A549 (cell line): ENCODE data around the gene LBHD2. TPM values are rescaled to one million over a fixed set of nuclear protein-coding genes. Genes with fewer than 3 reads are reported as not detected.

Experiments used
- CBX2 ChIP-seq: fragments of 200-600 bp; sonication (generic); IDR thresholded peaks from 2 replicates; pipeline ENCODE4 v1.6.1; 2016; ENCODE audit warnings: low read depth, mild to moderate bottlenecking, borderline replicate concordance
- CBX8 ChIP-seq: fragments of 200-600 bp; sonication (generic); IDR thresholded peaks from 2 replicates; pipeline ENCODE4 v1.6.1; 2016
- CEBPB ChIP-seq, 2 experiments: fragments of >200 bp in 1 of 2; sonication (Bioruptor Twin) in 1 of 2; formaldehyde crosslinking in 1 of 2; IDR thresholded peaks; 2 replicates each; pipeline ENCODE4 v1.6.1; 2012 to 2016
- CHD2 ChIP-seq: fragments of 150-350 bp; IDR thresholded peaks from 2 replicates; pipeline ENCODE4 v1.6.1; 2014; ENCODE audit warnings: low read length; ENCODE audit not compliant: partially characterized antibody
- EHF ChIP-seq: fragments of 250-450 bp; sonication (Bioruptor Pico); IDR thresholded peaks from 2 replicates; pipeline ENCODE4 v1.5.0; 2020; ENCODE audit warnings: mild to moderate bottlenecking
- EP300 ChIP-seq, 2 experiments: fragments of >200 bp; sonication (Bioruptor Twin); formaldehyde crosslinking; IDR thresholded peaks; 2 replicates in 1 of 2; 3 replicates in 1 of 2; pipeline ENCODE4 v1.6.1; 2016 to 2017
- ESRRA ChIP-seq: fragments of 150-350 bp; IDR thresholded peaks from 2 replicates; pipeline ENCODE4 v1.6.1; 2014; ENCODE audit warnings: mild to moderate bottlenecking, low read length, borderline replicate concordance
- FOXS1 ChIP-seq: fragments of 250-450 bp; sonication (Bioruptor Pico); IDR thresholded peaks from 2 replicates; pipeline ENCODE4 v1.5.0; 2020; ENCODE audit warnings: mild to moderate bottlenecking, moderate library complexity
- HDAC2 ChIP-seq: fragments of 200-600 bp; sonication (generic); IDR thresholded peaks from 2 replicates; pipeline ENCODE4 v1.6.1; 2016
- MYC ChIP-seq: IDR thresholded peaks from 2 replicates; pipeline ENCODE4 v1.6.1; 2012; ENCODE audit warnings: mild to moderate bottlenecking, inconsistent platforms, low read length, improper control_type of control experiment, borderline replicate concordance
- NPAS2 ChIP-seq: fragments of 250-450 bp; sonication (Bioruptor Pico); IDR thresholded peaks from 2 replicates; pipeline ENCODE4 v1.8.0; 2022; ENCODE audit warnings: mild to moderate bottlenecking, moderate library complexity, borderline replicate concordance
- PHF8 ChIP-seq: fragments of 200-600 bp; sonication (generic); IDR thresholded peaks from 2 replicates; pipeline ENCODE4 v1.6.1; 2016; ENCODE audit warnings: low read depth, mild to moderate bottlenecking, antibody characterized with exemption, moderate library complexity, borderline replicate concordance
- POLR2AphosphoS2 ChIP-seq: conservative IDR thresholded peaks from 2 replicates; pipeline ENCODE4 v1.6.1; 2012; ENCODE audit warnings: low read length, improper control_type of control experiment, inconsistent platforms
- RFX5 ChIP-seq: fragments of 450-650 bp; IDR thresholded peaks from 2 replicates; pipeline ENCODE4 v1.7.1; 2014; ENCODE audit warnings: antibody characterized with exemption, mild to moderate bottlenecking, moderate library complexity
- SMC3 ChIP-seq: fragments of >200 bp; sonication (Bioruptor Twin); formaldehyde crosslinking; IDR thresholded peaks from 3 replicates; pipeline ENCODE4 v1.6.1; 2018; ENCODE audit warnings: inconsistent platforms
- SREBF2 ChIP-seq: fragments of 450-650 bp; IDR thresholded peaks from 2 replicates; pipeline ENCODE4 v1.6.1; 2014; ENCODE audit warnings: mild to moderate bottlenecking, moderate library complexity
- ZSCAN20 ChIP-seq: fragments of 250-450 bp; sonication (Bioruptor Pico); IDR thresholded peaks from 2 replicates; pipeline ENCODE4 v1.8.0; 2022; ENCODE audit warnings: mild to moderate bottlenecking, moderate library complexity
- polyA plus RNA-seq, 4 experiments: library from polyadenylated mRNA; depleted of rRNA in 3 of 4; stranded (reverse); fragments of >200 nt; fragmentation: RNase III in 1 of 4; extraction: RNeasy Plus Mini Kit Qiagen cat#74134 plus additional on column Dnase treatment in 1 of 4; gene quantifications; 2 replicates in 3 of 4; 3 replicates in 1 of 4; pipeline ENCODE4 v1.2.3, GENCODE V29; 2011 to 2017
- TF ChIP-seq, protein P1 (sequence below): fragments of 200-600 bp; sonication (generic); IDR thresholded peaks from 2 replicates; pipeline ENCODE4 v1.6.1; 2016; ENCODE audit warnings: antibody characterized with exemption, mild to moderate bottlenecking, moderate library complexity
- TF ChIP-seq, protein P2 (sequence below): fragments of 250-450 bp; sonication (Bioruptor Pico); IDR thresholded peaks from 2 replicates; pipeline ENCODE4 v1.5.0; 2020; ENCODE audit warnings: low read depth, mild to moderate bottlenecking, moderate library complexity
- TF ChIP-seq, protein P3 (sequence below): IDR thresholded peaks from 2 replicates; pipeline ENCODE4 v1.6.1; 2012; ENCODE audit warnings: low read depth, borderline replicate concordance
- TF ChIP-seq, protein P4 (sequence below): IDR thresholded peaks from 2 replicates; pipeline ENCODE4 v1.6.1; 2012
- TF ChIP-seq, protein P5 (sequence below): fragments of >200 bp; sonication (Bioruptor Twin); formaldehyde crosslinking; IDR thresholded peaks from 2 replicates; pipeline ENCODE4 v1.6.1; 2016
- TF ChIP-seq, protein P6 (sequence below): IDR thresholded peaks from 2 replicates; pipeline ENCODE4 v1.6.1; 2012

Gene LBHD2
- polyA plus RNA-seq, 2 of the 4 experiments (the other 2 are of a cell fraction): not detected

DNA sequence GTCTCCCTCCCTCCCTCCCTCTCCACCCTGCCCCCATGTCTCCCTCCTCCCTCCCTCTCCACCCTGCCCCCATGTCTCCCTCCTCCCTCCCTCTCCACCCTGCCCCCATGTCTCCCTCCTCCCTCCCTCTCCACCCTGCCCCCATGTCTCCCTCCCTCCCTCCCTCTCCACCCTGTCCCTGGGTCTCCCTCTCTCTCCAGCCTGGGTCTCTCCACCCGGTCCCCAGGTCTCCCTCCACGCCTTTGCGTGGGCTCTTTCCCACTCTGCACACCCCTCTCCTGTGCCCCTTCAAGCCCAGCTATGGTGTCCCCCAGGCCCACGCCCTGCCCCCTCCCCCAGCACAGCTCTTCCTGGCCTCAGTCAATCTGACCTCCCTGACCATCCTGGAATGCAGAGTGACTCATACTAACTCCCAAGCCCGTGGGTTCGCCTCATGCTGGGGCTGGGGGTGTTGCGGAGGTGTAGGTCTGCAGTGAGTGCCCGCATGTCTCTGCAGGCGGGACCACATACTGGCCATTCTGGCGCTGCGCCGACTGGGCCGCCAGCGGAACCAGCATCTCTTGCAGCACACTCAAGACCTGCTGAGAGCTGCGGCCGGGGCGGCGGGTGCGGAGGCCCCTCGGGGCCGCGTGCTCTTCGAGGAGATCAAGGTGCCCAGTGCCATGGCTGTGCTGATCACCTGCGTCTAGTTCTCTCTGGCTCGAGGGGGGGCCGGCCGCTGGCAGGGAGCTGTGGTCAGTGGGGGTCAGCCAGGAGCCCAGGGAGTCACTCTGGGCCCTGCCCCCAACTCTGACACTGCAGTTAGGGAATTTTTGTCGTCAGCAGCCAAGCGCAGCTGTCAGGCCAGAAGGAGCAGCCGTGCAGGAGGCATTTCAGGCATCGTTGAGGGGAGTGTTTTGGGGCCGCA is 25.8 kb downstream of the LBHD2 start (continued):
- TF ChIP-seq EP300 (IDR thresholded peaks at IDR 0.05) (peak; percentile 17 to 56; a peak in 2 of 5 replicates), ESRRA (no peak), HDAC2 (no peak), RFX5 (no peak), CBX2 (no peak), PHF8 (no peak), CEBPB (IDR thresholded peaks at IDR 0.05) (peak in 1 of 2 experiments; percentile 17; a peak in 1 of 4 replicates), SMC3 (no peak), POLR2AphosphoS2 (no peak), CHD2 (peak; percentile 20), CBX8 (no peak), MYC (0 out of 2 replicates have a peak, but pooled peaks have one; percentile 27), EHF (CRISPR knock-in tag) (no peak; the same call in 1 of the 2 replicates), NPAS2 (CRISPR knock-in tag) (no peak; the same call in 1 of the 2 replicates), SREBF2 (no peak), FOXS1 (CRISPR knock-in tag) (no peak), ZSCAN20 (CRISPR knock-in tag) (0 out of 2 replicates have a peak, but pooled peaks have one; percentile 21)
- TF ChIP-seq, protein P1, sequence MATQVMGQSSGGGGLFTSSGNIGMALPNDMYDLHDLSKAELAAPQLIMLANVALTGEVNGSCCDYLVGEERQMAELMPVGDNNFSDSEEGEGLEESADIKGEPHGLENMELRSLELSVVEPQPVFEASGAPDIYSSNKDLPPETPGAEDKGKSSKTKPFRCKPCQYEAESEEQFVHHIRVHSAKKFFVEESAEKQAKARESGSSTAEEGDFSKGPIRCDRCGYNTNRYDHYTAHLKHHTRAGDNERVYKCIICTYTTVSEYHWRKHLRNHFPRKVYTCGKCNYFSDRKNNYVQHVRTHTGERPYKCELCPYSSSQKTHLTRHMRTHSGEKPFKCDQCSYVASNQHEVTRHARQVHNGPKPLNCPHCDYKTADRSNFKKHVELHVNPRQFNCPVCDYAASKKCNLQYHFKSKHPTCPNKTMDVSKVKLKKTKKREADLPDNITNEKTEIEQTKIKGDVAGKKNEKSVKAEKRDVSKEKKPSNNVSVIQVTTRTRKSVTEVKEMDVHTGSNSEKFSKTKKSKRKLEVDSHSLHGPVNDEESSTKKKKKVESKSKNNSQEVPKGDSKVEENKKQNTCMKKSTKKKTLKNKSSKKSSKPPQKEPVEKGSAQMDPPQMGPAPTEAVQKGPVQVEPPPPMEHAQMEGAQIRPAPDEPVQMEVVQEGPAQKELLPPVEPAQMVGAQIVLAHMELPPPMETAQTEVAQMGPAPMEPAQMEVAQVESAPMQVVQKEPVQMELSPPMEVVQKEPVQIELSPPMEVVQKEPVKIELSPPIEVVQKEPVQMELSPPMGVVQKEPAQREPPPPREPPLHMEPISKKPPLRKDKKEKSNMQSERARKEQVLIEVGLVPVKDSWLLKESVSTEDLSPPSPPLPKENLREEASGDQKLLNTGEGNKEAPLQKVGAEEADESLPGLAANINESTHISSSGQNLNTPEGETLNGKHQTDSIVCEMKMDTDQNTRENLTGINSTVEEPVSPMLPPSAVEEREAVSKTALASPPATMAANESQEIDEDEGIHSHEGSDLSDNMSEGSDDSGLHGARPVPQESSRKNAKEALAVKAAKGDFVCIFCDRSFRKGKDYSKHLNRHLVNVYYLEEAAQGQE: no peak
- TF ChIP-seq, protein P2, sequence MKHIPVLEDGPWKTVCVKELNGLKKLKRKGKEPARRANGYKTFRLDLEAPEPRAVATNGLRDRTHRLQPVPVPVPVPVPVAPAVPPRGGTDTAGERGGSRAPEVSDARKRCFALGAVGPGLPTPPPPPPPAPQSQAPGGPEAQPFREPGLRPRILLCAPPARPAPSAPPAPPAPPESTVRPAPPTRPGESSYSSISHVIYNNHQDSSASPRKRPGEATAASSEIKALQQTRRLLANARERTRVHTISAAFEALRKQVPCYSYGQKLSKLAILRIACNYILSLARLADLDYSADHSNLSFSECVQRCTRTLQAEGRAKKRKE (CRISPR knock-in tag): peak; percentile 84
- TF ChIP-seq, protein P3, sequence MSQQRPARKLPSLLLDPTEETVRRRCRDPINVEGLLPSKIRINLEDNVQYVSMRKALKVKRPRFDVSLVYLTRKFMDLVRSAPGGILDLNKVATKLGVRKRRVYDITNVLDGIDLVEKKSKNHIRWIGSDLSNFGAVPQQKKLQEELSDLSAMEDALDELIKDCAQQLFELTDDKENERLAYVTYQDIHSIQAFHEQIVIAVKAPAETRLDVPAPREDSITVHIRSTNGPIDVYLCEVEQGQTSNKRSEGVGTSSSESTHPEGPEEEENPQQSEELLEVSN: peak; percentile 74; the same call in 1 of the 2 replicates
- TF ChIP-seq, protein P4, sequence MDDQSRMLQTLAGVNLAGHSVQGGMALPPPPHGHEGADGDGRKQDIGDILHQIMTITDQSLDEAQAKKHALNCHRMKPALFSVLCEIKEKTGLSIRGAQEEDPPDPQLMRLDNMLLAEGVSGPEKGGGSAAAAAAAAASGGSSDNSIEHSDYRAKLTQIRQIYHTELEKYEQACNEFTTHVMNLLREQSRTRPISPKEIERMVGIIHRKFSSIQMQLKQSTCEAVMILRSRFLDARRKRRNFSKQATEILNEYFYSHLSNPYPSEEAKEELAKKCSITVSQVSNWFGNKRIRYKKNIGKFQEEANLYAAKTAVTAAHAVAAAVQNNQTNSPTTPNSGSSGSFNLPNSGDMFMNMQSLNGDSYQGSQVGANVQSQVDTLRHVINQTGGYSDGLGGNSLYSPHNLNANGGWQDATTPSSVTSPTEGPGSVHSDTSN: peak; percentile 57; the same call in 1 of the 2 replicates
- TF ChIP-seq, protein P5, sequence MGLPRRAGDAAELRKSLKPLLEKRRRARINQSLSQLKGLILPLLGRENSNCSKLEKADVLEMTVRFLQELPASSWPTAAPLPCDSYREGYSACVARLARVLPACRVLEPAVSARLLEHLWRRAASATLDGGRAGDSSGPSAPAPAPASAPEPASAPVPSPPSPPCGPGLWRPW: no peak
- TF ChIP-seq, protein P6, sequence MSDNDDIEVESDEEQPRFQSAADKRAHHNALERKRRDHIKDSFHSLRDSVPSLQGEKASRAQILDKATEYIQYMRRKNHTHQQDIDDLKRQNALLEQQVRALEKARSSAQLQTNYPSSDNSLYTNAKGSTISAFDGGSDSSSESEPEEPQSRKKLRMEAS: peak; percentile 89
